Transverse colon (tissue), 4 donors: ENCODE measurements around the gene MTA1.

Source experiments
- POLR2A ChIP-seq: fragments of 450-650 bp; IDR thresholded peaks from one replicate; pipeline ENCODE4 v1.6.1; 2016; ENCODE audit warnings: antibody characterized with exemption, mild to moderate bottlenecking, moderate library complexity
- POLR2AphosphoS5 ChIP-seq, 3 donors: sonication (generic); formaldehyde crosslinking; IDR thresholded peaks; one replicate each; pipeline ENCODE4 v1.6.1; 2016; ENCODE audit warnings: antibody characterized with exemption in 3 of 3
- TF ChIP-seq, protein P1 (sequence below), 5 experiments: fragments of 200-600 bp in 3 of 5; fragments of 450-650 bp in 2 of 5; sonication (generic) in 3 of 5; IDR thresholded peaks; 1 replicate in 2 of 5; 2 replicates in 3 of 5; pipeline ENCODE4 v1.5.1; 2016 to 2017; ENCODE audit warnings: antibody characterized with exemption in 5 of 5, inconsistent platforms in 3 of 5, mild to moderate bottlenecking in 2 of 5, moderate library complexity in 1 of 5

DNA sequence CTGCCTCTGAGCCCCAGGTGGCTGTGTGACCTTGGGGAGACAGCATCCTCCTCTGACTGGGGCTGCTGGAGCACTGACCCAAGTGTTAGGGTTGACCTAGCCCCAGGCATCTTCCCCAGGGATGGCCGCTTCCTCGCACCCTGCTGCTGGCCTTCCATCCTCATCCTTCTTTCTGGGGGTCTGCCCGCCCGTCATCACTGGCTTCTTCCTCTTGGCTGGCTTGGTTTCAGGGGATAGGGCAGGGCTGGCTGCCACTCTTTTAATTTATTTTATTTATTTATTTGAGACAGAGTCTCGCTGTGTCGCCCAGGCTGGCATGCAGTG is 74.9 kb downstream of the MTA1 start:
- TF ChIP-seq POLR2AphosphoS5 (IDR thresholded peaks at IDR 0.05), result no peak
- TF ChIP-seq, protein P1, sequence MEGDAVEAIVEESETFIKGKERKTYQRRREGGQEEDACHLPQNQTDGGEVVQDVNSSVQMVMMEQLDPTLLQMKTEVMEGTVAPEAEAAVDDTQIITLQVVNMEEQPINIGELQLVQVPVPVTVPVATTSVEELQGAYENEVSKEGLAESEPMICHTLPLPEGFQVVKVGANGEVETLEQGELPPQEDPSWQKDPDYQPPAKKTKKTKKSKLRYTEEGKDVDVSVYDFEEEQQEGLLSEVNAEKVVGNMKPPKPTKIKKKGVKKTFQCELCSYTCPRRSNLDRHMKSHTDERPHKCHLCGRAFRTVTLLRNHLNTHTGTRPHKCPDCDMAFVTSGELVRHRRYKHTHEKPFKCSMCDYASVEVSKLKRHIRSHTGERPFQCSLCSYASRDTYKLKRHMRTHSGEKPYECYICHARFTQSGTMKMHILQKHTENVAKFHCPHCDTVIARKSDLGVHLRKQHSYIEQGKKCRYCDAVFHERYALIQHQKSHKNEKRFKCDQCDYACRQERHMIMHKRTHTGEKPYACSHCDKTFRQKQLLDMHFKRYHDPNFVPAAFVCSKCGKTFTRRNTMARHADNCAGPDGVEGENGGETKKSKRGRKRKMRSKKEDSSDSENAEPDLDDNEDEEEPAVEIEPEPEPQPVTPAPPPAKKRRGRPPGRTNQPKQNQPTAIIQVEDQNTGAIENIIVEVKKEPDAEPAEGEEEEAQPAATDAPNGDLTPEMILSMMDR (IDR thresholded peaks at IDR 0.05), result no peak
- no peak for TF ChIP-seq POLR2A
